Peyer's patch (tissue), 4 donors: Measurements from ENCODE around the gene FIGLA. TPM values are rescaled to one million over a fixed set of nuclear protein-coding genes. Genes with fewer than 3 reads are reported as not detected.

Experiments used
- DNase-seq, 3 donors: peaks; one replicate each; pipeline ENCODE4 v3.0.0-alpha.2; 2017 to 2019
- H3K27ac ChIP-seq, 4 donors: fragments of 200-600 bp; sonication (generic); one replicate each; pipeline ENCODE4 v1.5.1; 2016 to 2019
- H3K27me3 ChIP-seq, 2 donors: fragments of 200-600 bp; sonication (generic); one replicate each; pipeline ENCODE4 v1.5.1; 2019
- H3K36me3 ChIP-seq, 3 donors: fragments of 200-600 bp; sonication (generic); one replicate each; pipeline ENCODE4 v1.5.1; 2016 to 2019
- H3K4me1 ChIP-seq, 4 donors: fragments of 200-600 bp; sonication (generic); one replicate each; pipeline ENCODE4 v1.5.1; 2016 to 2019
- H3K4me3 ChIP-seq, 4 donors: fragments of 200-600 bp; sonication (generic); 1 replicate in 3 of 4; 2 replicates in 1 of 4; pipeline ENCODE4 v1.5.1; 2016 to 2019; ENCODE audit warnings: mild to moderate bottlenecking in 1 of 4
- H3K9me3 ChIP-seq, 4 donors: fragments of 200-600 bp; sonication (generic); one replicate each; pipeline ENCODE4 v1.5.1; 2016 to 2019; ENCODE audit warnings: mild to moderate bottlenecking in 1 of 4
- CTCF ChIP-seq, 6 experiments: fragments of 450-650 bp in 4 of 6; fragments of 200-600 bp in 2 of 6; sonication (generic) in 1 of 6; IDR thresholded peaks; one replicate each; pipeline ENCODE4 v1.5.1; 2017 to 2019; ENCODE audit warnings: antibody characterized with exemption in 6 of 6, mild to moderate bottlenecking in 3 of 6, moderate library complexity in 1 of 6
- POLR2A ChIP-seq, 2 donors: fragments of 450-650 bp; IDR thresholded peaks; one replicate each; pipeline ENCODE4 v1.5.1; 2017; ENCODE audit warnings: antibody characterized with exemption in 2 of 2, mild to moderate bottlenecking in 2 of 2, moderate library complexity in 2 of 2
- total RNA-seq, 4 donors: library from RNA; depleted of rRNA; stranded (reverse); fragments of >200 nt; gene quantifications; one replicate each; pipeline ENCODE4 v1.1.0, GENCODE V29; 2016

Gene FIGLA
- total RNA-seq, 4 donors from 2014 or later = not detected

GRCh38 chr2:70765507-70765906 lies 24.9 kb downstream of the FIGLA start:
- no peak overlapping the region for H3K27ac ChIP-seq
- H3K36me3 ChIP-seq = no peaks in the 10 kb centered on the region
- H3K4me3 ChIP-seq = no peak overlapping the region
- no peaks in the 10 kb centered on the region for H3K9me3 ChIP-seq
- no peak for TF ChIP-seq CTCF (IDR thresholded peaks at IDR 0.05)
- TF ChIP-seq POLR2A (IDR thresholded peaks at IDR 0.05) = no peak
- no peak for DNase-seq
- peaks cover 0 to 14% (median 4%) of the 10 kb centered on the region in 4 donors for H3K4me1 ChIP-seq
- peaks cover 0 to 26% of the 10 kb centered on the region in 2 donors for H3K27me3 ChIP-seq

- DNase-seq = no peak
- peaks cover 0 to 3% of the 10 kb centered on the region in 2 donors for H3K27me3 ChIP-seq
- no peaks in the 10 kb centered on the region for H3K9me3 ChIP-seq
- H3K36me3 ChIP-seq = no peaks in the 10 kb centered on the region
- TF ChIP-seq CTCF (IDR thresholded peaks at IDR 0.05) = no peak
- H3K4me3 ChIP-seq = no peak overlapping the region
- no peaks in the 10 kb centered on the region for H3K4me1 ChIP-seq
- no peak overlapping the region for H3K27ac ChIP-seq
Measured at GRCh38 chr2:70759446-70759845, 31.0 kb downstream of the FIGLA start.

GRCh38 chr2:70757966-70758365 lies 32.5 kb downstream of the FIGLA start:
- Histone ChIP-seq H3K9me3 (no peaks in the 10 kb centered on the region), H3K27me3 (no peaks in the 10 kb centered on the region), H3K4me1 (no peaks in the 10 kb centered on the region), H3K27ac (no peak overlapping the region), H3K4me3 (no peak overlapping the region), H3K36me3 (no peaks in the 10 kb centered on the region)
- TF ChIP-seq POLR2A (IDR thresholded peaks at IDR 0.05) (no peak), CTCF (IDR thresholded peaks at IDR 0.05) (no peak)
- no peak for DNase-seq

- no peak overlapping the region for H3K4me3 ChIP-seq
- no peaks in the 10 kb centered on the region for H3K9me3 ChIP-seq
- H3K27me3 ChIP-seq = no peaks in the 10 kb centered on the region
- H3K4me1 ChIP-seq = no peaks in the 10 kb centered on the region
- H3K36me3 ChIP-seq = no peaks in the 10 kb centered on the region
- TF ChIP-seq POLR2A (IDR thresholded peaks at IDR 0.05) (no peak), CTCF (IDR thresholded peaks at IDR 0.05) (no peak)
- no peak for DNase-seq
- H3K27ac ChIP-seq = no peak overlapping the region
Measured at GRCh38 chr2:70757360-70757759, 33.1 kb downstream of the FIGLA start.

GRCh38 chr2:70756128-70756527 lies 34.3 kb downstream of the FIGLA start:
- no peak for TF ChIP-seq CTCF (IDR thresholded peaks at IDR 0.05)
- TF ChIP-seq POLR2A (IDR thresholded peaks at IDR 0.05) = no peak
- no peaks in the 10 kb centered on the region for H3K27me3 ChIP-seq

GRCh38 chr2:70753902-70754301 lies 36.5 kb downstream of the FIGLA start:
- no peaks in the 10 kb centered on the region for H3K9me3 ChIP-seq
- TF ChIP-seq CTCF (IDR thresholded peaks at IDR 0.05) = no peak
- TF ChIP-seq POLR2A (IDR thresholded peaks at IDR 0.05) = no peak
- no peaks in the 10 kb centered on the region for H3K27me3 ChIP-seq
- no peak overlapping the region for H3K27ac ChIP-seq
- H3K4me1 ChIP-seq = no peaks in the 10 kb centered on the region
- H3K36me3 ChIP-seq = no peaks in the 10 kb centered on the region
- no peak for DNase-seq
- H3K4me3 ChIP-seq = no peak overlapping the region

More at GRCh38 chr2:70756128-70756527, 34.3 kb downstream of the FIGLA start:
- DNase-seq = no peak
- no peaks in the 10 kb centered on the region for H3K4me1 ChIP-seq
- H3K36me3 ChIP-seq = no peaks in the 10 kb centered on the region
- no peak overlapping the region for H3K27ac ChIP-seq
- no peak overlapping the region for H3K4me3 ChIP-seq
- H3K9me3 ChIP-seq = no peaks in the 10 kb centered on the region
